ENCODE measurements around the gene MTAP.

DNA sequence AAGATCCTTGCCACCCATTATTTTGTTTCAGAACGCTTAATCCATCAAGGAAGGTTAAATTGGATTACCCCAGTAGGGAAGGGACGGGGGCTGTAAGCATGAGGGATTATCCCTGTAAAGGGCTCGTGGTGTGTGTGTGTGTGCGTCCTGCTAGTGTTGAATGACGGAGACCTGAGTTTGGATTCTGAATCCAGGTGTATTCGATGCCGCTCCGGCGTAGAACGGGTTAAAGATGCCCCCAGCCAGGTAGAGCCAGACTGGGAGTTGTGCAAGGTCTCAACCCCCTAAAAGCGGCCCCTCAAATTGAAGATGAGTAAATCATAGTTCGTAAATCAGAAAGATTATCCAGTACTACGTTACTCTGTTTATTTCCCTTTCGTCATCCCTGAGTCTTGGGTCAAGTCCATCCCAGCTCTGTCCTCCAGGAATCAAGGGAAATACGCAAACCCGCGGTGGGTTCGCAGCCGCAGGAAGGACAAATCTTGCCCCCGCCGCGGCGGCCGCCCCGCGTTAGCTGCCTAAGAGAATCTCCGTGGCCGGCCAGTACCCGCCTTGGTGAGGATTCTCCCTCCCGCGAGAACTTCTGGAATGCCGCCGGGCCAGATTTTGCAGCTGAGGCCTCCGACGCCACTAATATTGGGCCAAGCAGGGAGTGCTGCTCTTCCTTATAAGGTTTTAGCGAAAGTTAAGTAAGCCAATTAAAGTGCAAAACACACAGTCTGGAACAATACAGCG lies 586 bp upstream of the MTAP start:
- TF ChIP-seq, protein P1, sequence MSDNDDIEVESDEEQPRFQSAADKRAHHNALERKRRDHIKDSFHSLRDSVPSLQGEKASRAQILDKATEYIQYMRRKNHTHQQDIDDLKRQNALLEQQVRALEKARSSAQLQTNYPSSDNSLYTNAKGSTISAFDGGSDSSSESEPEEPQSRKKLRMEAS (IDR thresholded peaks at IDR 0.05) = peak; percentile 64; the same call in 1 of the 2 replicates
- no peak for TF ChIP-seq SP1 (IDR thresholded peaks at IDR 0.05; ENCODE audit: low read depth)
- no peak for TF ChIP-seq CEBPB (IDR thresholded peaks at IDR 0.05; ENCODE audit: low read depth)
- TF ChIP-seq, protein P2, sequence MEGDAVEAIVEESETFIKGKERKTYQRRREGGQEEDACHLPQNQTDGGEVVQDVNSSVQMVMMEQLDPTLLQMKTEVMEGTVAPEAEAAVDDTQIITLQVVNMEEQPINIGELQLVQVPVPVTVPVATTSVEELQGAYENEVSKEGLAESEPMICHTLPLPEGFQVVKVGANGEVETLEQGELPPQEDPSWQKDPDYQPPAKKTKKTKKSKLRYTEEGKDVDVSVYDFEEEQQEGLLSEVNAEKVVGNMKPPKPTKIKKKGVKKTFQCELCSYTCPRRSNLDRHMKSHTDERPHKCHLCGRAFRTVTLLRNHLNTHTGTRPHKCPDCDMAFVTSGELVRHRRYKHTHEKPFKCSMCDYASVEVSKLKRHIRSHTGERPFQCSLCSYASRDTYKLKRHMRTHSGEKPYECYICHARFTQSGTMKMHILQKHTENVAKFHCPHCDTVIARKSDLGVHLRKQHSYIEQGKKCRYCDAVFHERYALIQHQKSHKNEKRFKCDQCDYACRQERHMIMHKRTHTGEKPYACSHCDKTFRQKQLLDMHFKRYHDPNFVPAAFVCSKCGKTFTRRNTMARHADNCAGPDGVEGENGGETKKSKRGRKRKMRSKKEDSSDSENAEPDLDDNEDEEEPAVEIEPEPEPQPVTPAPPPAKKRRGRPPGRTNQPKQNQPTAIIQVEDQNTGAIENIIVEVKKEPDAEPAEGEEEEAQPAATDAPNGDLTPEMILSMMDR (IDR thresholded peaks at IDR 0.05 in 2 of 3, conservative IDR thresholded peaks at IDR 0.05 in 1 of 3; ENCODE audit: borderline replicate concordance in 1 of 3, insufficient read depth in 1 of 3, low read depth in 2 of 3, low read length in 2 of 3) = no peak
- TF ChIP-seq ZFX (IDR thresholded peaks at IDR 0.05) = peak; percentile 61; the same call in 1 of the 2 replicates
- no peak for TF ChIP-seq JUND (IDR thresholded peaks at IDR 0.05)
- TF ChIP-seq POLR2A (IDR thresholded peaks at IDR 0.05; ENCODE audit: borderline replicate concordance, extremely low read depth, insufficient read depth, insufficient read length) = peak; percentile 19
- TF ChIP-seq, protein P3, sequence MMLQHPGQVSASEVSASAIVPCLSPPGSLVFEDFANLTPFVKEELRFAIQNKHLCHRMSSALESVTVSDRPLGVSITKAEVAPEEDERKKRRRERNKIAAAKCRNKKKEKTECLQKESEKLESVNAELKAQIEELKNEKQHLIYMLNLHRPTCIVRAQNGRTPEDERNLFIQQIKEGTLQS (IDR thresholded peaks at IDR 0.05) = no peak
- TF ChIP-seq EZH2 (IDR thresholded peaks at IDR 0.05) = no peak

Data from HCT116 (cell line).